Body of pancreas (tissue), 4 donors: Measurements from ENCODE around the gene BPIFB6.

ENCODE experiments used
- CTCF ChIP-seq, 7 experiments: fragments of 450-650 bp in 4 of 7; fragments of 200-600 bp in 3 of 7; sonication (generic) in 3 of 7; IDR thresholded peaks; one replicate each; pipeline ENCODE4 v1.5.1; 2016 to 2019; ENCODE audit warnings: antibody characterized with exemption in 7 of 7
- POLR2A ChIP-seq, 3 donors: fragments of 450-650 bp; IDR thresholded peaks; one replicate each; pipeline ENCODE4 v1.6.1; 2016; ENCODE audit warnings: antibody characterized with exemption in 3 of 3, mild to moderate bottlenecking in 2 of 3

GRCh38 chr20:33026779-33027759 lies 4.4 kb upstream of the BPIFB6 start:
- TF ChIP-seq POLR2A (IDR thresholded peaks at IDR 0.05), result no peak
- no peak for TF ChIP-seq CTCF (IDR thresholded peaks at IDR 0.05)
